IMR-90 (cell line): ENCODE data around the gene PPP3CA. TPM values are rescaled to one million over a fixed set of nuclear protein-coding genes. Genes with fewer than 3 reads are reported as not detected.

Experiments used
- ATAC-seq: fragments of 200-7000 bp; cut with Tn5 transposase; 2 replicates; pipeline ENCODE4 v1.9.1; 2020; ENCODE audit warnings: low read depth, mild to moderate bottlenecking, moderate library complexity
- BruUV-seq: library from RNA; stranded (reverse); fragments of 400-500 nt; replicated peaks from 2 replicates; lab custom pipeline; 2021; lab: Mats Ljungman, UMichigan
- CTCF ChIA-PET: fragments of 300-600 bp; formaldehyde crosslinking; extraction: SDS; loops from one replicate; lab custom pipeline; 2021; ENCODE audit warnings: antibody characterized with exemption; lab: Yijun Ruan, JAX
- POLR2A ChIA-PET: fragments of 300-600 bp; sonication (Branson Sonifier 250); formaldehyde crosslinking; loops from one replicate; lab custom pipeline; 2022; ENCODE audit warnings: antibody characterized with exemption; ENCODE audit not compliant: unreplicated experiment; lab: Charles Lee
- DNase-seq: peaks from one replicate; pipeline ENCODE4 v3.0.0; 2013
- H2AFZ ChIP-seq: replicated peaks from 2 replicates; pipeline ENCODE3; 2013; ENCODE audit warnings: low read length, mild to moderate bottlenecking; ENCODE audit not compliant: poor library complexity
- H2AK5ac ChIP-seq: 2 replicates; pipeline ENCODE4 v1.6.1; 2013; ENCODE audit warnings: low read depth, low read length, inconsistent platforms
- H2AK9ac ChIP-seq: replicated peaks from 2 replicates; pipeline ENCODE3; 2013; ENCODE audit warnings: mild to moderate bottlenecking, low read depth, low read length, moderate library complexity; ENCODE audit not compliant: poor library complexity
- H2BK120ac ChIP-seq: 2 replicates; pipeline ENCODE4 v1.6.1; 2013; ENCODE audit warnings: low read depth, low read length, inconsistent platforms
- H2BK15ac ChIP-seq: 3 replicates; pipeline ENCODE4 v1.6.1; 2013; ENCODE audit warnings: low read depth, low read length, inconsistent platforms
- H2BK20ac ChIP-seq: 2 replicates; pipeline ENCODE4 v1.6.1; 2013; ENCODE audit warnings: low read depth, mild to moderate bottlenecking, inconsistent platforms, low read length, moderate library complexity
- H2BK5ac ChIP-seq: 2 replicates; pipeline ENCODE4 v1.6.1; 2013; ENCODE audit warnings: mild to moderate bottlenecking, low read depth, low read length, inconsistent platforms; ENCODE audit not compliant: poor library complexity, severe bottlenecking
- H3K14ac ChIP-seq: replicated peaks from 2 replicates; pipeline ENCODE4 v1.6.1; 2013; ENCODE audit warnings: low read depth, low read length, inconsistent platforms
- H3K18ac ChIP-seq: 2 replicates; pipeline ENCODE4 v1.6.1; 2013; ENCODE audit warnings: low read depth, low read length, control low read depth
- H3K23ac ChIP-seq: 2 replicates; pipeline ENCODE4 v1.6.1; 2013; ENCODE audit warnings: low read depth, low read length, inconsistent platforms
- H3K27ac ChIP-seq: 2 replicates; pipeline ENCODE4 v1.5.1; 2013; ENCODE audit warnings: mild to moderate bottlenecking, control low read depth, low read length; ENCODE audit not compliant: insufficient read depth
- H3K27me3 ChIP-seq: 2 replicates; pipeline ENCODE4 v1.6.1; 2013; ENCODE audit warnings: low read length; ENCODE audit not compliant: control insufficient read depth, insufficient read depth
- H3K36me3 ChIP-seq: 2 replicates; pipeline ENCODE4 v1.6.1; 2013; ENCODE audit warnings: low read length, mixed read lengths; ENCODE audit not compliant: control insufficient read depth, insufficient read depth
- H3K4ac ChIP-seq: 2 replicates; pipeline ENCODE4 v1.6.1; 2013; ENCODE audit warnings: low read depth, low read length, inconsistent platforms
- H3K4me1 ChIP-seq: 2 replicates; pipeline ENCODE4 v1.6.1; 2013; ENCODE audit warnings: low read length, mixed read lengths; ENCODE audit not compliant: control insufficient read depth, insufficient read depth
- H3K4me2 ChIP-seq: 2 replicates; pipeline ENCODE4 v1.6.1; 2013; ENCODE audit warnings: low read depth, mild to moderate bottlenecking, control low read depth, low read length, moderate library complexity
- H3K4me3 ChIP-seq: 2 replicates; pipeline ENCODE4 v1.5.1; 2013; ENCODE audit warnings: low read depth, mild to moderate bottlenecking, control low read depth, low read length, moderate library complexity; ENCODE audit not compliant: insufficient read depth
- H3K56ac ChIP-seq: 2 replicates; pipeline ENCODE4 v1.6.1; 2013; ENCODE audit warnings: low read length, inconsistent platforms; ENCODE audit not compliant: insufficient read depth; ENCODE audit errors: extremely low read depth
- H3K79me1 ChIP-seq, 2 experiments: 2 replicates each; pipeline ENCODE4 v1.6.1; 2013; ENCODE audit warnings: low read length in 2 of 2, inconsistent platforms in 1 of 2, low read depth in 1 of 2
- H3K9ac ChIP-seq: 2 replicates; pipeline ENCODE4 v1.6.1; 2013; ENCODE audit warnings: low read depth, low read length, control low read depth
- H3K9me1 ChIP-seq: 2 replicates; pipeline ENCODE4 v1.6.1; 2013; ENCODE audit warnings: low read length, inconsistent platforms; ENCODE audit not compliant: insufficient read depth
- H3K9me3 ChIP-seq: 2 replicates; pipeline ENCODE4 v1.6.1; 2013; ENCODE audit warnings: low read length; ENCODE audit not compliant: control insufficient read depth, insufficient read depth
- H4K20me1 ChIP-seq: 2 replicates; pipeline ENCODE4 v1.6.1; 2013; ENCODE audit warnings: low read length, inconsistent platforms; ENCODE audit not compliant: insufficient read depth
- H4K5ac ChIP-seq: 2 replicates; pipeline ENCODE4 v1.6.1; 2013; ENCODE audit warnings: mild to moderate bottlenecking, low read depth, low read length, control low read depth
- H4K8ac ChIP-seq, 2 experiments: 2 replicates each; pipeline ENCODE4 v1.6.1; 2013; ENCODE audit warnings: low read depth in 2 of 2, low read length in 2 of 2, control low read depth in 1 of 2, inconsistent platforms in 1 of 2
- H4K91ac ChIP-seq: 2 replicates; pipeline ENCODE4 v1.6.1; 2013; ENCODE audit warnings: low read depth, low read length, inconsistent platforms; ENCODE audit not compliant: insufficient read depth
- POLR2A ChIP-seq: IDR thresholded peaks from 2 replicates; pipeline ENCODE4 v1.6.1; 2012; ENCODE audit warnings: mild to moderate bottlenecking, low read depth, low read length
- WGBS, 2 experiments: methylation state at CpG; one replicate each; pipeline versions ENCODE4 v1.1.5 to v1.1.7; 2013; ENCODE audit warnings: missing lambda C conversion rate in 2 of 2; ENCODE audit not compliant: insufficient read length in 1 of 2; ENCODE audit errors: extremely low coverage in 2 of 2; 5-methylcytosine and 5-hydroxymethylcytosine counted together
- dilution Hi-C: fragments of 300-500 bp; cut with HindIII; formaldehyde crosslinking; loops from one replicate; pipeline ENCODE4 v1.14.3; 2018; ENCODE audit warnings: low sequenced_read_pairs; ENCODE audit not compliant: unreplicated experiment
- in situ Hi-C: fragments of 300-500 bp; cut with MboI; formaldehyde crosslinking; loops from 3 replicates; pipeline ENCODE4 v1.14.3; 2019; ENCODE audit warnings: low sequenced_read_pairs, inconsistent platforms, mixed read lengths
- intact Hi-C: fragments of 100-400 bp; cut with micrococcal nuclease; formaldehyde crosslinking; loops from 2 replicates; pipeline ENCODE4 v1.10.0; 2022
- polyA plus RNA-seq, 3 experiments: library from polyadenylated mRNA; depleted of rRNA; stranded (reverse); fragments of >200 nt; gene quantifications; 2 replicates each; pipeline ENCODE4 v1.2.3, GENCODE V29; 2012; ENCODE audit warnings: low replicate concordance in 1 of 3
- total RNA-seq: library from RNA; depleted of rRNA; stranded (reverse); fragments of >200 nt; gene quantifications from 2 replicates; pipeline ENCODE4 v1.2.3, GENCODE V29; 2012

The PPP3CA gene
- total and polyA plus RNA-seq, 2 of the 4 experiments (the other 2 are of a cell fraction): 14.5 to 48.6 TPM

DNA sequence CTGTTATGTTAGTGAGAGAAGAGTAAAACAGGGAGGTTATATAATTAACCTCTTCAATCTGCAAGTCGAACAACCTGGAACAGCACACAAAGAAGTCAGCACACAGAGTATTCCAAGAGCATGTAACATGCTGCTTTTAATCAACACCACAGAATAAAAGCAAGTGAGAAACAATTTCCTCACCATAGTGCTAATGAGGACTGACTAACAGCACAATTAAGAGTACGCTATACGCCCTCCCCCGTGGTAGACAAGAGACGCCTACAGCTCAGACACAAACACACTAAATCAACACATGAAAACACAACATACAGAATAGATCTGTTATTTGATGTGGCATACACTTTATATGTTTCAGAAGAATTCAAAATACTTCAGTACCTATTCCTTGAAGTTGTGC lies 103.0 kb downstream of the PPP3CA start:
- H2BK120ac ChIP-seq: no peak overlapping the region
- no peak overlapping the region for H3K23ac ChIP-seq
- H4K91ac ChIP-seq: no peak overlapping the region
- in situ Hi-C loops: no loop called here
- no peak overlapping the region for H3K4me2 ChIP-seq
- H4K5ac ChIP-seq: no peak overlapping the region
- no peak for ATAC-seq
- H3K79me1 ChIP-seq: peaks cover 36 to 38% of the 10 kb centered on the region in 2 experiments
- H3K4ac ChIP-seq: no peak overlapping the region
- H3K27ac ChIP-seq: no peak overlapping the region
- no peak for TF ChIP-seq POLR2A
- intact Hi-C loops: no loop called here
- POLR2A ChIA-PET: no interaction called here
- H3K9me1 ChIP-seq: no peaks in the 10 kb centered on the region
- H2AFZ ChIP-seq: no peak overlapping the region
- no peak overlapping the region for H3K56ac ChIP-seq
- H3K4me3 ChIP-seq: no peak overlapping the region
- no peak overlapping the region for H2AK9ac ChIP-seq
- no peak overlapping the region for H4K8ac ChIP-seq
- dilution Hi-C loops: no loop called here
- H3K4me1 ChIP-seq: no peaks in the 10 kb centered on the region; the same call in 1 of the 2 replicates
- no peak overlapping the region for H2BK5ac ChIP-seq
- no peak overlapping the region for H3K18ac ChIP-seq
- no peaks in the 10 kb centered on the region for H3K36me3 ChIP-seq
- BruUV-seq: no TSS peak
- H2AK5ac ChIP-seq: no peak overlapping the region
- DNase-seq: no peak
- H3K9ac ChIP-seq: no peak overlapping the region
- H3K9me3 ChIP-seq: no peaks in the 10 kb centered on the region
- no peaks in the 10 kb centered on the region for H3K27me3 ChIP-seq
- H2BK15ac ChIP-seq: no peak overlapping the region
- CTCF ChIA-PET: no interaction called here
- H3K14ac ChIP-seq: no peak overlapping the region
- H4K20me1 ChIP-seq: peaks cover 6% of the 10 kb centered on the region; the same call in 1 of the 2 replicates
- no peak overlapping the region for H2BK20ac ChIP-seq
- WGBS, 2 experiments: no CpG with 5 or more reads among the region's 5 CpGs
